UCSD-AML1 (cell line): ENCODE measurements around the gene ARRB1.

Source experiments
- DNase-seq: peaks from one replicate; lab custom pipeline; 2025; ENCODE audit not compliant: unreplicated experiment; lab: John Stamatoyannopoulos, UW

Gene ARRB1

DNA sequence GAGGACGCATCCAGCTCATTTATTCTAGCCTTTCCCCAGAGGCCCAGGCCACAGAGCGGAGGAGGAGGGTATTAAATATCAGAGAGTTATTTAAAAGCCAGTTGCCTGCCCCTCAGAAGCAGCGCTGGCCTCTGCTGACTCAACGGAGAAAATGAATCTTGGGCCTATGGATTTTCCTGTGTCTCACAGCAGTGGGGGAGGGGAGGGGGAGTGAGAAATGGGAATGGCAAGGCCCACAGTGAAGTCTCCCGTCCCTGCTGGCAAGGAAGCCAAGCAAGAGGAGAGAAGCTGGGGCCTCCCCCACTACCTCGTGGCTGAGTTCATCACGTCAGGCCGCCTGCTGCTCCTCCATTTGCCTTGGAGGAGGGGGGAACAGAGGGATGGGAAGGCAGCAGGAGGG, 115.4 kb downstream of the ARRB1 start:
- DNase-seq = no peak

DNA sequence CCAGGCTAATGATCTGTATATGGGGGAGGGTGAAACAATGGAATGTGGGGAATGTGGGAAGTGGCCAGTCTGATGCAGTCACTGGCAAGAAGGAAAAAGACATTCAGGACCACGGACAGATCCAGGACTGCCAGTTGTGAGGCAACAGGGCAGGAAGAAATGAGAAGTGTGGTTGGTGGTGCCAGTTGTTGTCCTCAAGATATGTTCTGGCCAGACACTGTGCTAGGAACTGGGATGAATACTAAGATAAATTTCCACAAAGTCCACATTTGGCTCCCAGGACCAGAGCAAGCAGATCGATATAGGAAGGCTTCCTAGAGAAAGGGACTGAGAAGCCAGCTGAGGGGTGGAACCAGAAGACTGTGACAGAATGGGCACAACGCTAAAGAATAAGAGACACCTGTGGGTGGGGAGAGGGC, 117.7 kb downstream of the ARRB1 start:
- DNase-seq = no peak

DNA sequence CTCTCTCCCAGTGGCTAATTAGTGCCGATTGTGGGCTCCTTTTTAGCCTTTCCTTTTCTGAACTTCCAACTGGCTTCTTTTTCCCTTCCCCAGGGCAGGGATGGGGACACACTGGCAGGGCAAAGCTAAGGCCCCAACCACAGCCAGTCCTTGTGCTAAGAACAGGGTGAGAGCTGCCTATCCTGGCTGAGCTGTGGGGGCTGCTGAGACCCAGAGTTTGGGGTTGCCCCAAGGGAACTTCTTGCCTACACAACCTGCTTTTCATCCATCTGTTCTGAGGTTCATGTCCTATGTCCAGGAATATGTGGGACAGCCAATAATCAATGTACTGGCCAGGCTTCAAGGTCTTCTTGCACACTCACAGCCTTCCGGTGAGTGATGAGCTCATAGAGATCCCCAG, 120.8 kb downstream of the ARRB1 start:
- DNase-seq = no peak

GRCh38 chr11:75229466-75229865, 122.0 kb downstream of the ARRB1 start:
- DNase-seq = no peak

DNA sequence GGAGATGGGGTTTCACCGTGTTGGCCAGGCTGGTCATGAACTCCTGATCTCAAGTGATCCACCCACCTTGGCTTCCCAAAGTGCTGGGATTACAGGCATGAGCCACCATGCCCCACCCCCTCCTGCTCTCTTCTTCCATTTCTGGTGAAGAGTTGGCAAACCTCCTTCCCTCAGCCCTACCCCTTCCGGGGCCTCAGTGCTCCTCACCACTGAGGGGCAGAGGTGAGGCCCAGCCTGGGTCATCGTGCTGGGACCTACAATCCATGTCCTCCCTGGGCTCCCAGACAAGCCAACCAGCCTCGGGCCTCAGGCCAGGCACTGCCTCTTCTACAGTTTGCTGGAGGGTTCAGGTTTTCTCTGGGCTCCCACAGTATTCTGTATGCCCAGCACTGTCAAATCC, 125.7 kb downstream of the ARRB1 start:
- no peak for DNase-seq

GRCh38 chr11:75223954-75224643, 127.4 kb downstream of the ARRB1 start:
- no peak for DNase-seq

DNA sequence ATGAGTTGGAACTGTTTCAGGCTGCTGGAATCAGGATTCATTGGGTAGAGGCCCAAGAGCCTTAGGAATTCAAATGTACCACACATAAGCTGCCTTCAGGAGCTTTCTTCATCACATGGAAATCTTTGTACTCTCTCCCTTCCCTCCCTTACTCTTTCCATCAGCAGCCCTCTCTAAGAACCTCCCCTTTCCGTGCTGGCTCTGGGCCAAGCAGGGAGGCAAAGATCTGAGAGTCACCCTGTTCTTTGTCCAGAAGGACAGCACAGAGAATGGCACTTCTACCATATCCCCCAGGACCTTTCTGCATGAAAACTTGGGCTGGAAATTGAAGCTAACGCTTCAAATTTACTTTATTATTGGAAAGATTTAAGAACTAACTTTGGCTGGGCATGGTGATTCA, 131.6 kb downstream of the ARRB1 start:
- no peak for DNase-seq

DNA sequence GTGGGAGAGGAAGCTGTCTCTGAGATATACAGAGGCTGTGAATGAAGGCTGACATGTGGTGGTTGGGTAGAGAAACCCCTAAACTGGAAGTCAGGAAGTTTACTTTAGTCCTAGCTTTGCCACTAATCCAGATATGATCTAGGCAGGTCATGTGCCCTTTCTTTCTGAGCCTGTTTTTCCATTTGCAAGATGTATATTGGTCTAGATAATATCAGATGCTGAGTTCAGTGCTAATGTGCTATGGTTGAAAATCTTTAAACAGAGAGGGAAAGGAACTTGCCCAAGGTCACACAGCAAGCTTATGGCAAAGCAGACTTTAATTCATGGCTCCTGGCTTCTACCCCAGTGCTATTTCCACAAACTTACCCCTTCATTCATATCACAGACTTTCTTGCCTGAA, 136.6 kb downstream of the ARRB1 start:
- no peak for DNase-seq

- peak; percentile 86 for DNase-seq
Measured at GRCh38 chr11:75214411-75214821, 137.0 kb downstream of the ARRB1 start.
